ENCODE measurements around the gene ALDH3B1.
A peak's percentile ranks its signal among the peaks of the same experiment; 100 is the strongest.

Gene ALDH3B1

GRCh38 chr11:68048681-68049508, 38.8 kb downstream of the ALDH3B1 start:
- H3K4me3 ChIP-seq (ENCODE audit: low read depth, low read length), result no peak overlapping the region
- TF ChIP-seq, protein P1, sequence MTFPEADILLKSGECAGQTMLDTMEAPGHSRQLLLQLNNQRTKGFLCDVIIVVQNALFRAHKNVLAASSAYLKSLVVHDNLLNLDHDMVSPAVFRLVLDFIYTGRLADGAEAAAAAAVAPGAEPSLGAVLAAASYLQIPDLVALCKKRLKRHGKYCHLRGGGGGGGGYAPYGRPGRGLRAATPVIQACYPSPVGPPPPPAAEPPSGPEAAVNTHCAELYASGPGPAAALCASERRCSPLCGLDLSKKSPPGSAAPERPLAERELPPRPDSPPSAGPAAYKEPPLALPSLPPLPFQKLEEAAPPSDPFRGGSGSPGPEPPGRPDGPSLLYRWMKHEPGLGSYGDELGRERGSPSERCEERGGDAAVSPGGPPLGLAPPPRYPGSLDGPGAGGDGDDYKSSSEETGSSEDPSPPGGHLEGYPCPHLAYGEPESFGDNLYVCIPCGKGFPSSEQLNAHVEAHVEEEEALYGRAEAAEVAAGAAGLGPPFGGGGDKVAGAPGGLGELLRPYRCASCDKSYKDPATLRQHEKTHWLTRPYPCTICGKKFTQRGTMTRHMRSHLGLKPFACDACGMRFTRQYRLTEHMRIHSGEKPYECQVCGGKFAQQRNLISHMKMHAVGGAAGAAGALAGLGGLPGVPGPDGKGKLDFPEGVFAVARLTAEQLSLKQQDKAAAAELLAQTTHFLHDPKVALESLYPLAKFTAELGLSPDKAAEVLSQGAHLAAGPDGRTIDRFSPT (tag by site-specific recombination; IDR thresholded peaks at IDR 0.05), result 0 out of 2 replicates have a peak, but pooled peaks have one; percentile 23
- no peak for TF ChIP-seq ZSCAN23 (tag by site-specific recombination; IDR thresholded peaks at IDR 0.05)
- no peak for TF ChIP-seq ZNF239 (tag by site-specific recombination; IDR thresholded peaks at IDR 0.05)
- POLR2A ChIA-PET, result interaction anchor here (0.6 kb wide), 1 partner anchor 46 kb away, joined by 6 read pairs; no protein-coding TSS in a partner anchor
- CTCF ChIA-PET, result no interaction called here
- no peaks in the 10 kb centered on the region for H3K9me3 ChIP-seq (ENCODE audit: control insufficient read depth, insufficient read depth, low read depth, low read length)
- H3K36me3 ChIP-seq (ENCODE audit: control insufficient read depth in 2 of 2, insufficient read depth in 1 of 2, low read length in 2 of 2), result peaks cover 0 to 36% of the 10 kb centered on the region in 2 experiments; a peak in 1 of 3 replicates
- no peak overlapping the region for H3K27ac ChIP-seq (ENCODE audit: extremely low read depth, low read depth, low read length)
- no peaks in the 10 kb centered on the region for H3K4me1 ChIP-seq (ENCODE audit: control insufficient read depth, insufficient read depth, low read length)

DNA sequence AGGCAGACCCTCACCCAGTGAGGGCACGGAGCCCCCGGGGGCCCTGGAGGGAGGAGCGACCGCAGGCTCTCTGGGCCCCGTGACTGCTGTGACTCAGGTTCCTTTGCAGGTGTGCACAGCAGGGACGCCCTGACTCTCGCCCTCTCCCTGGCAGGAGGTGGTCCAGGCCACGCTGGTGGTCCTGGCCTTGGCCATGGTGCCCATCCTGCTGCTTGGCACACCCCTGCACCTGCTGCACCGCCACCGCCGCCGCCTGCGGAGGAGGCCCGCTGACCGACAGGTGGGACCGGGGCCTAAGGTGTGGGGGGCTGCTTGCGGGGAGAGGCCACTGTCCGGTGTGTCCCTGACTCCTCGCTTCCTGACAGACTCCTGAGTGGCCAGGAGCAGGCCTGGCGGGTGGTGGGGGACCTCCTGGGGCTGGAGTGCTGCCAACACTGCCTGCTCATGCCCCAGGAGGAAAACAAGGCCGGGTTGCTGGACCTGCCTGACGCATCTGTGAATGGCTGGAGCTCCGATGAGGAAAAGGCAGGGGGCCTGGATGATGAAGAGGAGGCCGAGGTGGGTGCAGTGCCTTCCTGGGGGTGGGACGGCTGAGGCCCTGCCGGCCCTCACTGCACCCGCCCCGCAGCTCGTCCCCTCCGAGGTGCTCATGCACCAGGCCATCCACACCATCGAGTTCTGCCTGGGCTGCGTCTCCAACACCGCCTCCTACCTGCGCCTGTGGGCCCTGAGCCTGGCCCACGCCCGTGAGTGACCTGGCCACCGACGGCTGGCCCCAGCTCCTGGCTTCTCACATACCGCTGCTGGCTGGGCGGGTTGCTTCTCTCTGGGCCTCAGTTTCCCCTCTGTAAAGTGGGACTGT, 39.6 kb downstream of the ALDH3B1 start:
- POLR2A ChIA-PET, result no interaction called here
- H3K36me3 ChIP-seq (ENCODE audit: control insufficient read depth in 2 of 2, insufficient read depth in 1 of 2, low read length in 2 of 2), result peaks cover 0 to 35% of the 10 kb centered on the region in 2 experiments; a peak in 1 of 3 replicates
- CTCF ChIA-PET, result interaction anchor here (0.6 kb wide), 1 partner anchor 41 kb away, joined by 3 read pairs; no protein-coding TSS in a partner anchor

DNA sequence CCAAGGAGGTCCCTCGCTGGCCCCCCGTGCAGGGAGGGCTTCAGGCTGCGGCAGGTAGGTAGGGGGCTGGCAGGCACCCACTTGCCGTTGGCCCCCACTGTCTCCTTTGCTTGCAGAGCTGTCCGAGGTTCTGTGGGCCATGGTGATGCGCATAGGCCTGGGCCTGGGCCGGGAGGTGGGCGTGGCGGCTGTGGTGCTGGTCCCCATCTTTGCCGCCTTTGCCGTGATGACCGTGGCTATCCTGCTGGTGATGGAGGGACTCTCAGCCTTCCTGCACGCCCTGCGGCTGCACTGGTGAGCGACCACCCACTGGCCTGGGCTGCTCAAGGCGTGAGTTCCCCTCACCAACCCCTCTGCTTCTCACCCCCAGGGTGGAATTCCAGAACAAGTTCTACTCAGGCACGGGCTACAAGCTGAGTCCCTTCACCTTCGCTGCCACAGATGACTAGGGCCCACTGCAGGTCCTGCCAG, 40.3 kb downstream of the ALDH3B1 start:
- Histone ChIP-seq H3K4me1 (ENCODE audit: control insufficient read depth, insufficient read depth, low read length) (no peaks in the 10 kb centered on the region), H3K9me3 (ENCODE audit: control insufficient read depth, insufficient read depth, low read depth, low read length) (no peaks in the 10 kb centered on the region), H3K27ac (ENCODE audit: extremely low read depth, low read depth, low read length) (no peak overlapping the region), H3K4me3 (ENCODE audit: low read depth, low read length) (no peak overlapping the region), H3K36me3 (ENCODE audit: control insufficient read depth in 2 of 2, insufficient read depth in 1 of 2, low read length in 2 of 2) (peaks cover 0 to 31% of the 10 kb centered on the region in 2 experiments; a peak in 1 of 3 replicates)
- ChIA-PET CTCF (no interaction called here), POLR2A (no interaction called here)
- TF ChIP-seq HOXC10 (CRISPR knock-in tag; IDR thresholded peaks at IDR 0.05), result no peak
- TF ChIP-seq, protein P2, sequence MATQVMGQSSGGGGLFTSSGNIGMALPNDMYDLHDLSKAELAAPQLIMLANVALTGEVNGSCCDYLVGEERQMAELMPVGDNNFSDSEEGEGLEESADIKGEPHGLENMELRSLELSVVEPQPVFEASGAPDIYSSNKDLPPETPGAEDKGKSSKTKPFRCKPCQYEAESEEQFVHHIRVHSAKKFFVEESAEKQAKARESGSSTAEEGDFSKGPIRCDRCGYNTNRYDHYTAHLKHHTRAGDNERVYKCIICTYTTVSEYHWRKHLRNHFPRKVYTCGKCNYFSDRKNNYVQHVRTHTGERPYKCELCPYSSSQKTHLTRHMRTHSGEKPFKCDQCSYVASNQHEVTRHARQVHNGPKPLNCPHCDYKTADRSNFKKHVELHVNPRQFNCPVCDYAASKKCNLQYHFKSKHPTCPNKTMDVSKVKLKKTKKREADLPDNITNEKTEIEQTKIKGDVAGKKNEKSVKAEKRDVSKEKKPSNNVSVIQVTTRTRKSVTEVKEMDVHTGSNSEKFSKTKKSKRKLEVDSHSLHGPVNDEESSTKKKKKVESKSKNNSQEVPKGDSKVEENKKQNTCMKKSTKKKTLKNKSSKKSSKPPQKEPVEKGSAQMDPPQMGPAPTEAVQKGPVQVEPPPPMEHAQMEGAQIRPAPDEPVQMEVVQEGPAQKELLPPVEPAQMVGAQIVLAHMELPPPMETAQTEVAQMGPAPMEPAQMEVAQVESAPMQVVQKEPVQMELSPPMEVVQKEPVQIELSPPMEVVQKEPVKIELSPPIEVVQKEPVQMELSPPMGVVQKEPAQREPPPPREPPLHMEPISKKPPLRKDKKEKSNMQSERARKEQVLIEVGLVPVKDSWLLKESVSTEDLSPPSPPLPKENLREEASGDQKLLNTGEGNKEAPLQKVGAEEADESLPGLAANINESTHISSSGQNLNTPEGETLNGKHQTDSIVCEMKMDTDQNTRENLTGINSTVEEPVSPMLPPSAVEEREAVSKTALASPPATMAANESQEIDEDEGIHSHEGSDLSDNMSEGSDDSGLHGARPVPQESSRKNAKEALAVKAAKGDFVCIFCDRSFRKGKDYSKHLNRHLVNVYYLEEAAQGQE (tag by site-specific recombination; IDR thresholded peaks at IDR 0.05), result 0 out of 2 replicates have a peak, but pooled peaks have one; percentile 51
- no peak for TF ChIP-seq ZNF133 (tag by site-specific recombination; IDR thresholded peaks at IDR 0.05)
- TF ChIP-seq KLF9 (tag by site-specific recombination; IDR thresholded peaks at IDR 0.05; ENCODE audit: low read depth), result peak; percentile 23; the same call in 1 of the 2 replicates
- TF ChIP-seq ZNF558 (tag by site-specific recombination; IDR thresholded peaks at IDR 0.05), result no peak

More for the DNA sequence above, 39.6 kb downstream of the ALDH3B1 start:
- no peaks in the 10 kb centered on the region for H3K9me3 ChIP-seq (ENCODE audit: control insufficient read depth, insufficient read depth, low read depth, low read length)
- no peak overlapping the region for H3K4me3 ChIP-seq (ENCODE audit: low read depth, low read length)
- no peaks in the 10 kb centered on the region for H3K4me1 ChIP-seq (ENCODE audit: control insufficient read depth, insufficient read depth, low read length)
- no peak overlapping the region for H3K27ac ChIP-seq (ENCODE audit: extremely low read depth, low read depth, low read length)
- peak; percentile 65 for TF ChIP-seq SCRT2 (tag by site-specific recombination; IDR thresholded peaks at IDR 0.05)
- no peak for TF ChIP-seq ZFHX2 (tag by site-specific recombination; conservative IDR thresholded peaks at IDR 0.05)
- TF ChIP-seq GLIS1 (tag by site-specific recombination; IDR thresholded peaks at IDR 0.05), result peak; percentile 83
- TF ChIP-seq ZIC2 (tag by site-specific recombination; IDR thresholded peaks at IDR 0.05), result peak; percentile 73
